H9 (cell line): Measurements from ENCODE around the gene BPIFB1. TPM values are rescaled to one million over a fixed set of nuclear protein-coding genes. Genes with fewer than 3 reads are reported as not detected.

Experiments
- DNase-seq: peaks from one replicate; pipeline ENCODE4 v3.0.0-alpha.2; 2017
- H2AFZ ChIP-seq: one replicate; pipeline ENCODE4 v1.6.1; 2013; ENCODE audit warnings: mild to moderate bottlenecking, low read length, control low read depth, moderate library complexity
- H2AK5ac ChIP-seq: 2 replicates; pipeline ENCODE4 v1.6.1; 2013; ENCODE audit warnings: low read length, control low read depth, mixed read lengths; ENCODE audit not compliant: insufficient read length
- H2BK120ac ChIP-seq: one replicate; pipeline ENCODE4 v1.6.1; 2013; ENCODE audit warnings: low read depth, mild to moderate bottlenecking, low read length, control low read depth, inconsistent platforms; ENCODE audit not compliant: poor library complexity, severe bottlenecking
- H2BK12ac ChIP-seq: 2 replicates; pipeline ENCODE4 v1.6.1; 2013; ENCODE audit warnings: low read length, control low read depth, mixed read lengths, low read depth; ENCODE audit not compliant: insufficient read length
- H2BK15ac ChIP-seq: 2 replicates; pipeline ENCODE4 v1.6.1; 2013; ENCODE audit warnings: low read depth, low read length, control low read depth
- H2BK20ac ChIP-seq: one replicate; pipeline ENCODE4 v1.6.1; 2013; ENCODE audit warnings: low read depth, mild to moderate bottlenecking, low read length, control low read depth, inconsistent platforms; ENCODE audit not compliant: poor library complexity, severe bottlenecking
- H2BK5ac ChIP-seq: 2 replicates; pipeline ENCODE4 v1.6.1; 2013; ENCODE audit warnings: low read length, control low read depth, mixed read lengths; ENCODE audit not compliant: insufficient read length
- H3K14ac ChIP-seq: 2 replicates; pipeline ENCODE4 v1.6.1; 2013; ENCODE audit warnings: low read length, control low read depth; ENCODE audit not compliant: insufficient read depth
- H3K18ac ChIP-seq: 2 replicates; pipeline ENCODE4 v1.6.1; 2013; ENCODE audit warnings: low read depth, mild to moderate bottlenecking, mixed read lengths, low read length, control low read depth; ENCODE audit not compliant: insufficient read length
- H3K23ac ChIP-seq: 2 replicates; pipeline ENCODE4 v1.6.1; 2013; ENCODE audit warnings: low read length, control low read depth, mixed read lengths, low read depth; ENCODE audit not compliant: insufficient read length
- H3K23me2 ChIP-seq: 2 replicates; pipeline ENCODE4 v1.6.1; 2013; ENCODE audit warnings: low read depth, mild to moderate bottlenecking, mixed read lengths, low read length, control low read depth; ENCODE audit not compliant: insufficient read length, poor library complexity, severe bottlenecking
- H3K27ac ChIP-seq: 2 replicates; pipeline ENCODE4 v1.5.1; 2013; ENCODE audit warnings: low read length, control low read depth, mixed read lengths, low read depth; ENCODE audit not compliant: insufficient read length
- H3K27me3 ChIP-seq: 2 replicates; pipeline ENCODE4 v1.6.1; 2013; ENCODE audit warnings: low read length, control low read depth, inconsistent platforms; ENCODE audit not compliant: insufficient read depth
- H3K4ac ChIP-seq: 2 replicates; pipeline ENCODE4 v1.6.1; 2013; ENCODE audit warnings: low read depth, mild to moderate bottlenecking, control low read depth, inconsistent platforms, low read length, moderate library complexity
- H3K4me1 ChIP-seq: 2 replicates; pipeline ENCODE4 v1.6.1; 2013; ENCODE audit warnings: low read length, control low read depth, inconsistent platforms; ENCODE audit not compliant: insufficient read depth
- H3K4me2 ChIP-seq: 2 replicates; pipeline ENCODE4 v1.6.1; 2013; ENCODE audit warnings: low read length, control low read depth, mixed read lengths; ENCODE audit not compliant: insufficient read length, insufficient read depth
- H3K56ac ChIP-seq: 2 replicates; pipeline ENCODE4 v1.6.1; 2013; ENCODE audit warnings: low read depth, mild to moderate bottlenecking, mixed read lengths, low read length, control low read depth; ENCODE audit not compliant: insufficient read length
- H3K79me1 ChIP-seq: 2 replicates; pipeline ENCODE4 v1.6.1; 2013; ENCODE audit warnings: low read depth, mild to moderate bottlenecking, moderate library complexity, low read length, control low read depth, inconsistent platforms; ENCODE audit not compliant: insufficient read depth, poor library complexity, severe bottlenecking
- H3K79me2 ChIP-seq: 2 replicates; pipeline ENCODE4 v1.6.1; 2013; ENCODE audit warnings: low read length, control low read depth, inconsistent platforms; ENCODE audit not compliant: insufficient read depth
- H3K9ac ChIP-seq: 2 replicates; pipeline ENCODE4 v1.6.1; 2013; ENCODE audit warnings: low read length, control low read depth, mixed read lengths; ENCODE audit not compliant: insufficient read length; ENCODE audit errors: extremely low read depth
- H3K9me3 ChIP-seq: one replicate; pipeline ENCODE4 v1.6.1; 2013; ENCODE audit warnings: low read depth, low read length, inconsistent platforms; ENCODE audit not compliant: control insufficient read depth
- H3T11ph ChIP-seq: one replicate; pipeline ENCODE4 v1.6.1; 2013; ENCODE audit warnings: mild to moderate bottlenecking, low read length, control low read depth, inconsistent platforms
- H4K20me1 ChIP-seq: one replicate; pipeline ENCODE4 v1.6.1; 2013; ENCODE audit not compliant: control insufficient read depth, insufficient read length, insufficient read depth
- H4K5ac ChIP-seq: 2 replicates; pipeline ENCODE4 v1.6.1; 2013; ENCODE audit warnings: low read depth, mild to moderate bottlenecking, mixed read lengths, low read length, control low read depth; ENCODE audit not compliant: insufficient read length
- H4K8ac ChIP-seq: replicated peaks from 2 replicates; pipeline ENCODE4 v1.6.1; 2013; ENCODE audit warnings: low read length, control low read depth, mixed read lengths, low read depth; ENCODE audit not compliant: insufficient read length
- H4K91ac ChIP-seq: 2 replicates; pipeline ENCODE4 v1.6.1; 2013; ENCODE audit warnings: low read depth, mild to moderate bottlenecking, moderate library complexity, mixed read lengths, low read length, control low read depth; ENCODE audit not compliant: insufficient read length
- H3K27ac Mint-ChIP-seq, 3 experiments: 2 replicates in 2 of 3; 3 replicates in 1 of 3; pipeline ENCODE4 v1.8.0; 2020 to 2021; ENCODE audit warnings: mixed read lengths in 3 of 3, mild to moderate bottlenecking in 1 of 3, moderate library complexity in 1 of 3
- H3K27me3 Mint-ChIP-seq: 2 replicates; pipeline ENCODE4 v1.8.0; 2021; ENCODE audit warnings: low read depth, mild to moderate bottlenecking, moderate library complexity, mixed read lengths
- H3K36me3 Mint-ChIP-seq, 3 experiments: 2 replicates in 2 of 3; 3 replicates in 1 of 3; pipeline ENCODE4 v1.8.0; 2020 to 2021; ENCODE audit warnings: low read depth in 3 of 3, mixed read lengths in 3 of 3; ENCODE audit not compliant: insufficient read depth in 1 of 3
- H3K4me1 Mint-ChIP-seq, 2 experiments: 2 replicates each; pipeline ENCODE4 v1.8.0; 2020; ENCODE audit warnings: mixed read lengths in 2 of 2
- H3K4me3 Mint-ChIP-seq, 2 experiments: 2 replicates in 1 of 2; 3 replicates in 1 of 2; pipeline ENCODE4 v1.8.0; 2020 to 2021; ENCODE audit warnings: mild to moderate bottlenecking in 2 of 2, mixed read lengths in 2 of 2, moderate library complexity in 1 of 2
- H3K9me3 Mint-ChIP-seq, 2 experiments: 2 replicates in 1 of 2; 3 replicates in 1 of 2; pipeline ENCODE4 v1.8.0; 2020; ENCODE audit warnings: mild to moderate bottlenecking in 2 of 2, mixed read lengths in 2 of 2, moderate library complexity in 1 of 2
- CTCF ChIP-seq: fragments of 200-600 bp; sonication (generic); conservative IDR thresholded peaks from 3 replicates; pipeline ENCODE4 v1.8.0; 2021; ENCODE audit warnings: antibody characterized with exemption, mild to moderate bottlenecking
- WGBS: extraction: QIAGEN DNeasy Blood & Tissue Kit; methylation state at CpG from one replicate; pipeline ENCODE4 v1.1.7; 2013; ENCODE audit warnings: missing lambda C conversion rate, low lambda C conversion rate, mixed read lengths; ENCODE audit not compliant: insufficient read length; ENCODE audit errors: extremely low coverage; 5-methylcytosine and 5-hydroxymethylcytosine counted together
- total RNA-seq: library from RNA; stranded (reverse); gene quantifications from 2 replicates; pipeline ENCODE4 v1.2.1, GENCODE V29; 2021

Gene BPIFB1
- total RNA-seq, 1 experiment from 2014 or later = not detected

- no peak overlapping the region for H4K91ac ChIP-seq
- H3K4me3 Mint-ChIP-seq = no peak overlapping the region
- no peak overlapping the region for H3K27ac ChIP-seq
- no peak overlapping the region for H2BK20ac ChIP-seq
- H3K27me3 ChIP-seq = no peaks in the 10 kb centered on the region
- no peak overlapping the region for H3K9ac ChIP-seq
- H3K4me1 Mint-ChIP-seq = peaks cover 24 to 39% of the 10 kb centered on the region in 2 experiments
- H3K4me2 ChIP-seq = no peak overlapping the region
- no peaks in the 10 kb centered on the region for H3K9me3 Mint-ChIP-seq
- no peak overlapping the region for H3T11ph ChIP-seq
- H3K23ac ChIP-seq = no peak overlapping the region
- no peak overlapping the region for H4K5ac ChIP-seq
- H3K9me3 ChIP-seq = no peaks in the 10 kb centered on the region
- H2BK12ac ChIP-seq = no peak overlapping the region
- no peak overlapping the region for H3K14ac ChIP-seq
- H3K27me3 Mint-ChIP-seq = peaks cover 11% of the 10 kb centered on the region
- DNase-seq = no peak
- H4K20me1 ChIP-seq = no peaks in the 10 kb centered on the region
- H3K18ac ChIP-seq = no peak overlapping the region
- H3K23me2 ChIP-seq = no peaks in the 10 kb centered on the region
- H3K56ac ChIP-seq = no peak overlapping the region
- TF ChIP-seq CTCF = no peak
- no peaks in the 10 kb centered on the region for H3K79me1 ChIP-seq
- no peaks in the 10 kb centered on the region for H3K79me2 ChIP-seq
- H2AK5ac ChIP-seq = no peak overlapping the region
- H3K4me1 ChIP-seq = no peaks in the 10 kb centered on the region; the same call in 1 of the 2 replicates
- no peak overlapping the region for H2BK15ac ChIP-seq
- no peak overlapping the region for H2BK120ac ChIP-seq
- no CpG with 5 or more reads among the region's 7 CpGs for WGBS
- no peak overlapping the region for H4K8ac ChIP-seq
- H3K36me3 Mint-ChIP-seq = no peaks in the 10 kb centered on the region
- H3K4ac ChIP-seq = no peak overlapping the region
- no peak overlapping the region for H2BK5ac ChIP-seq
- H3K27ac Mint-ChIP-seq = peak overlapping the region in 2 of 3 experiments; percentile 47 to 66; a peak in 2 of 7 replicates
- no peak overlapping the region for H2AFZ ChIP-seq
Observed at GRCh38 chr20:33280775-33281174, 2.2 kb upstream of the BPIFB1 start.
